GM12891 (cell line): Measurements from ENCODE around the gene MYL6.

ENCODE experiments used
- DNase-seq: peaks from one replicate; pipeline ENCODE4 v3.0.0; 2011; ENCODE audit warnings: low spot score; ENCODE audit not compliant: insufficient read length
- FAIRE-seq: peaks from 2 replicates; lab custom pipeline; 2011; peaks lifted over from hg19 to GRCh38; lab: Jason Lieb, UNC
- PAX5 ChIP-seq: IDR thresholded peaks from 2 replicates; pipeline ENCODE4 v1.6.1; 2011; ENCODE audit warnings: low read length, moderate library complexity, mild to moderate bottlenecking; ENCODE audit not compliant: insufficient read depth, severe bottlenecking
- POLR2A ChIP-seq: IDR thresholded peaks from 2 replicates; pipeline ENCODE4 v1.6.1; 2011; ENCODE audit warnings: low read depth, low read length, control low read depth
- POLR2AphosphoS5 ChIP-seq: IDR thresholded peaks from 2 replicates; pipeline ENCODE4 v1.6.1; 2011; ENCODE audit warnings: low read depth, low read length, control low read depth
- POU2F2 ChIP-seq: IDR thresholded peaks from 2 replicates; pipeline ENCODE4 v1.6.1; 2011; ENCODE audit warnings: low read depth, mild to moderate bottlenecking, control low read depth, low read length, moderate library complexity
- SPI1 ChIP-seq: IDR thresholded peaks from 2 replicates; pipeline ENCODE4 v1.6.1; 2011; ENCODE audit warnings: low read depth, low read length, control low read depth
- TAF1 ChIP-seq: IDR thresholded peaks from 2 replicates; pipeline ENCODE4 v1.6.1; 2011; ENCODE audit warnings: low read depth, low read length, control low read depth

MYL6 gene

GRCh38 chr12:56119361-56119796 lies 38.8 kb upstream of the MYL6 start:
- FAIRE-seq (no peak), DNase-seq (no peak)
- no peak for TF ChIP-seq POLR2AphosphoS5
- TF ChIP-seq POU2F2: no peak
- TF ChIP-seq TAF1: no peak
- TF ChIP-seq PAX5: no peak
- TF ChIP-seq POLR2A: no peak

- TF ChIP-seq POLR2A: no peak
- TF ChIP-seq PAX5: no peak
- TF ChIP-seq TAF1: no peak
- no peak for TF ChIP-seq POLR2AphosphoS5
- TF ChIP-seq SPI1: no peak
- no peak for TF ChIP-seq POU2F2
- DNase-seq (no peak), FAIRE-seq (no peak)
Observed at GRCh38 chr12:56120158-56120846, 37.9 kb upstream of the MYL6 start.

- FAIRE-seq (no peak), DNase-seq (no peak)
- TF ChIP-seq SPI1: no peak
- no peak for TF ChIP-seq POLR2AphosphoS5
- TF ChIP-seq TAF1: no peak
- TF ChIP-seq POLR2A: no peak
- TF ChIP-seq PAX5: no peak
- no peak for TF ChIP-seq POU2F2
Observed at GRCh38 chr12:56121204-56121870, 36.8 kb upstream of the MYL6 start.

- no peak for TF ChIP-seq POU2F2
- no peak for TF ChIP-seq PAX5
- TF ChIP-seq SPI1: no peak
- no peak for TF ChIP-seq TAF1
- no peak for TF ChIP-seq POLR2AphosphoS5
- TF ChIP-seq POLR2A: no peak
- no peak for DNase-seq
- no peak for FAIRE-seq
Observed at GRCh38 chr12:56122637-56123036, 35.5 kb upstream of the MYL6 start.

- TF ChIP-seq POU2F2 (no peak), SPI1 (no peak), TAF1 (no peak), POLR2AphosphoS5 (no peak), PAX5 (no peak), POLR2A (no peak)
- DNase-seq: no peak
- FAIRE-seq: no peak
Observed at GRCh38 chr12:56124133-56124532, 34.0 kb upstream of the MYL6 start.

GRCh38 chr12:56126732-56127239 lies 31.4 kb upstream of the MYL6 start:
- DNase-seq: no peak
- peak; percentile 60; the same call in 1 of the 2 replicates for TF ChIP-seq SPI1
- no peak for TF ChIP-seq POU2F2
- no peak for TF ChIP-seq POLR2A
- TF ChIP-seq POLR2AphosphoS5: no peak
- FAIRE-seq: no peak

GRCh38 chr12:56127485-56127887 lies 30.7 kb upstream of the MYL6 start:
- FAIRE-seq: no peak
- TF ChIP-seq POU2F2 (no peak), POLR2AphosphoS5 (no peak), SPI1 (no peak), PAX5 (no peak), TAF1 (no peak), POLR2A (no peak)
- DNase-seq: no peak

- FAIRE-seq (peak; percentile 90), DNase-seq (peak; percentile 96)
- TF ChIP-seq POLR2A (peak; percentile 48), POU2F2 (no peak), POLR2AphosphoS5 (0 out of 2 replicates have a peak, but pooled peaks have one; percentile 1)
Observed at GRCh38 chr12:56127888-56128669, 30.1 kb upstream of the MYL6 start, which contains the start of gene ESYT1. TSS of gene ESYT1 (plus strand) at chr12:56128267. CDS start at chr12:56128320, 53 bp downstream.
